H9 (cell line): ENCODE measurements around the gene GXYLT2. TPM values are rescaled to one million over a fixed set of nuclear protein-coding genes. Genes with fewer than 3 reads are reported as not detected.

ENCODE experiments used
- DNase-seq: peaks from one replicate; pipeline ENCODE4 v3.0.0-alpha.2; 2017
- H2AFZ ChIP-seq: one replicate; pipeline ENCODE4 v1.6.1; 2013; ENCODE audit warnings: mild to moderate bottlenecking, low read length, control low read depth, moderate library complexity
- H2AK5ac ChIP-seq: 2 replicates; pipeline ENCODE4 v1.6.1; 2013; ENCODE audit warnings: low read length, control low read depth, mixed read lengths; ENCODE audit not compliant: insufficient read length
- H2BK120ac ChIP-seq: one replicate; pipeline ENCODE4 v1.6.1; 2013; ENCODE audit warnings: low read depth, mild to moderate bottlenecking, low read length, control low read depth, inconsistent platforms; ENCODE audit not compliant: poor library complexity, severe bottlenecking
- H2BK12ac ChIP-seq: 2 replicates; pipeline ENCODE4 v1.6.1; 2013; ENCODE audit warnings: low read length, control low read depth, mixed read lengths, low read depth; ENCODE audit not compliant: insufficient read length
- H2BK15ac ChIP-seq: 2 replicates; pipeline ENCODE4 v1.6.1; 2013; ENCODE audit warnings: low read depth, low read length, control low read depth
- H2BK20ac ChIP-seq: one replicate; pipeline ENCODE4 v1.6.1; 2013; ENCODE audit warnings: low read depth, mild to moderate bottlenecking, low read length, control low read depth, inconsistent platforms; ENCODE audit not compliant: poor library complexity, severe bottlenecking
- H2BK5ac ChIP-seq: 2 replicates; pipeline ENCODE4 v1.6.1; 2013; ENCODE audit warnings: low read length, control low read depth, mixed read lengths; ENCODE audit not compliant: insufficient read length
- H3K14ac ChIP-seq: 2 replicates; pipeline ENCODE4 v1.6.1; 2013; ENCODE audit warnings: low read length, control low read depth; ENCODE audit not compliant: insufficient read depth
- H3K18ac ChIP-seq: 2 replicates; pipeline ENCODE4 v1.6.1; 2013; ENCODE audit warnings: low read depth, mild to moderate bottlenecking, mixed read lengths, low read length, control low read depth; ENCODE audit not compliant: insufficient read length
- H3K23ac ChIP-seq: 2 replicates; pipeline ENCODE4 v1.6.1; 2013; ENCODE audit warnings: low read length, control low read depth, mixed read lengths, low read depth; ENCODE audit not compliant: insufficient read length
- H3K23me2 ChIP-seq: 2 replicates; pipeline ENCODE4 v1.6.1; 2013; ENCODE audit warnings: low read depth, mild to moderate bottlenecking, mixed read lengths, low read length, control low read depth; ENCODE audit not compliant: insufficient read length, poor library complexity, severe bottlenecking
- H3K27ac ChIP-seq: 2 replicates; pipeline ENCODE4 v1.5.1; 2013; ENCODE audit warnings: low read length, control low read depth, mixed read lengths, low read depth; ENCODE audit not compliant: insufficient read length
- H3K27me3 ChIP-seq: 2 replicates; pipeline ENCODE4 v1.6.1; 2013; ENCODE audit warnings: low read length, control low read depth, inconsistent platforms; ENCODE audit not compliant: insufficient read depth
- H3K4ac ChIP-seq: 2 replicates; pipeline ENCODE4 v1.6.1; 2013; ENCODE audit warnings: low read depth, mild to moderate bottlenecking, control low read depth, inconsistent platforms, low read length, moderate library complexity
- H3K4me1 ChIP-seq: 2 replicates; pipeline ENCODE4 v1.6.1; 2013; ENCODE audit warnings: low read length, control low read depth, inconsistent platforms; ENCODE audit not compliant: insufficient read depth
- H3K4me2 ChIP-seq: 2 replicates; pipeline ENCODE4 v1.6.1; 2013; ENCODE audit warnings: low read length, control low read depth, mixed read lengths; ENCODE audit not compliant: insufficient read length, insufficient read depth
- H3K56ac ChIP-seq: 2 replicates; pipeline ENCODE4 v1.6.1; 2013; ENCODE audit warnings: low read depth, mild to moderate bottlenecking, mixed read lengths, low read length, control low read depth; ENCODE audit not compliant: insufficient read length
- H3K79me1 ChIP-seq: 2 replicates; pipeline ENCODE4 v1.6.1; 2013; ENCODE audit warnings: low read depth, mild to moderate bottlenecking, moderate library complexity, low read length, control low read depth, inconsistent platforms; ENCODE audit not compliant: insufficient read depth, poor library complexity, severe bottlenecking
- H3K79me2 ChIP-seq: 2 replicates; pipeline ENCODE4 v1.6.1; 2013; ENCODE audit warnings: low read length, control low read depth, inconsistent platforms; ENCODE audit not compliant: insufficient read depth
- H3K9ac ChIP-seq: 2 replicates; pipeline ENCODE4 v1.6.1; 2013; ENCODE audit warnings: low read length, control low read depth, mixed read lengths; ENCODE audit not compliant: insufficient read length; ENCODE audit errors: extremely low read depth
- H3K9me3 ChIP-seq: one replicate; pipeline ENCODE4 v1.6.1; 2013; ENCODE audit warnings: low read depth, low read length, inconsistent platforms; ENCODE audit not compliant: control insufficient read depth
- H3T11ph ChIP-seq: one replicate; pipeline ENCODE4 v1.6.1; 2013; ENCODE audit warnings: mild to moderate bottlenecking, low read length, control low read depth, inconsistent platforms
- H4K20me1 ChIP-seq: one replicate; pipeline ENCODE4 v1.6.1; 2013; ENCODE audit not compliant: control insufficient read depth, insufficient read length, insufficient read depth
- H4K5ac ChIP-seq: 2 replicates; pipeline ENCODE4 v1.6.1; 2013; ENCODE audit warnings: low read depth, mild to moderate bottlenecking, mixed read lengths, low read length, control low read depth; ENCODE audit not compliant: insufficient read length
- H4K8ac ChIP-seq: replicated peaks from 2 replicates; pipeline ENCODE4 v1.6.1; 2013; ENCODE audit warnings: low read length, control low read depth, mixed read lengths, low read depth; ENCODE audit not compliant: insufficient read length
- H4K91ac ChIP-seq: 2 replicates; pipeline ENCODE4 v1.6.1; 2013; ENCODE audit warnings: low read depth, mild to moderate bottlenecking, moderate library complexity, mixed read lengths, low read length, control low read depth; ENCODE audit not compliant: insufficient read length
- H3K27ac Mint-ChIP-seq, 3 experiments: 2 replicates in 2 of 3; 3 replicates in 1 of 3; pipeline ENCODE4 v1.8.0; 2020 to 2021; ENCODE audit warnings: mixed read lengths in 3 of 3, mild to moderate bottlenecking in 1 of 3, moderate library complexity in 1 of 3
- H3K27me3 Mint-ChIP-seq: 2 replicates; pipeline ENCODE4 v1.8.0; 2021; ENCODE audit warnings: low read depth, mild to moderate bottlenecking, moderate library complexity, mixed read lengths
- H3K36me3 Mint-ChIP-seq, 3 experiments: 2 replicates in 2 of 3; 3 replicates in 1 of 3; pipeline ENCODE4 v1.8.0; 2020 to 2021; ENCODE audit warnings: low read depth in 3 of 3, mixed read lengths in 3 of 3; ENCODE audit not compliant: insufficient read depth in 1 of 3
- H3K4me1 Mint-ChIP-seq, 2 experiments: 2 replicates each; pipeline ENCODE4 v1.8.0; 2020; ENCODE audit warnings: mixed read lengths in 2 of 2
- H3K4me3 Mint-ChIP-seq, 2 experiments: 2 replicates in 1 of 2; 3 replicates in 1 of 2; pipeline ENCODE4 v1.8.0; 2020 to 2021; ENCODE audit warnings: mild to moderate bottlenecking in 2 of 2, mixed read lengths in 2 of 2, moderate library complexity in 1 of 2
- H3K9me3 Mint-ChIP-seq, 2 experiments: 2 replicates in 1 of 2; 3 replicates in 1 of 2; pipeline ENCODE4 v1.8.0; 2020; ENCODE audit warnings: mild to moderate bottlenecking in 2 of 2, mixed read lengths in 2 of 2, moderate library complexity in 1 of 2
- CTCF ChIP-seq: fragments of 200-600 bp; sonication (generic); conservative IDR thresholded peaks from 3 replicates; pipeline ENCODE4 v1.8.0; 2021; ENCODE audit warnings: antibody characterized with exemption, mild to moderate bottlenecking
- WGBS: extraction: QIAGEN DNeasy Blood & Tissue Kit; methylation state at CpG from one replicate; pipeline ENCODE4 v1.1.7; 2013; ENCODE audit warnings: missing lambda C conversion rate, low lambda C conversion rate, mixed read lengths; ENCODE audit not compliant: insufficient read length; ENCODE audit errors: extremely low coverage; 5-methylcytosine and 5-hydroxymethylcytosine counted together
- total RNA-seq: library from RNA; stranded (reverse); gene quantifications from 2 replicates; pipeline ENCODE4 v1.2.1, GENCODE V29; 2021

GXYLT2 gene
- total RNA-seq, 1 experiment from 2014 or later: 2.0 TPM

GRCh38 chr3:72907731-72908620, 20.1 kb downstream of the GXYLT2 start:
- Mint-ChIP-seq H3K4me1 (peaks cover 0 to 6% of the 10 kb centered on the region in 2 experiments; a peak in 2 of 4 replicates), H3K4me3 (no peak overlapping the region), H3K27ac (no peak overlapping the region), H3K9me3 (no peaks in the 10 kb centered on the region; a peak in 1 of 5 replicates), H3K27me3 (no peaks in the 10 kb centered on the region; the same call in 1 of the 2 replicates), H3K36me3 (no peaks in the 10 kb centered on the region)
- no peaks in the 10 kb centered on the region for H3K27me3 ChIP-seq
- H3K14ac ChIP-seq: no peak overlapping the region
- no peak for TF ChIP-seq CTCF
- H3K23ac ChIP-seq: no peak overlapping the region
- H3K4ac ChIP-seq: no peak overlapping the region
- H4K20me1 ChIP-seq: no peaks in the 10 kb centered on the region
- H3K56ac ChIP-seq: no peak overlapping the region
- no peak overlapping the region for H4K91ac ChIP-seq
- no peak overlapping the region for H3K27ac ChIP-seq
- H3K9ac ChIP-seq: no peak overlapping the region
- H2BK15ac ChIP-seq: no peak overlapping the region
- H3K9me3 ChIP-seq: no peaks in the 10 kb centered on the region
- no peaks in the 10 kb centered on the region for H3K4me1 ChIP-seq
- H2BK5ac ChIP-seq: no peak overlapping the region
- no peak overlapping the region for H3K4me2 ChIP-seq
- no peak for DNase-seq
- no peak overlapping the region for H2BK120ac ChIP-seq
- no peak overlapping the region for H4K8ac ChIP-seq
- no peak overlapping the region for H2BK20ac ChIP-seq
- H2AFZ ChIP-seq: no peak overlapping the region
- H2BK12ac ChIP-seq: no peak overlapping the region
- no peaks in the 10 kb centered on the region for H3K23me2 ChIP-seq
- H3T11ph ChIP-seq: no peak overlapping the region
- no peaks in the 10 kb centered on the region for H3K79me2 ChIP-seq
- no peak overlapping the region for H2AK5ac ChIP-seq
- WGBS: no CpG with 5 or more reads among the region's 14 CpGs
- no peaks in the 10 kb centered on the region for H3K79me1 ChIP-seq
- H4K5ac ChIP-seq: no peak overlapping the region
- H3K18ac ChIP-seq: no peak overlapping the region
